HG02840 (cell line): ENCODE measurements around the gene NR3C1.

Experiments used
- ATAC-seq: cut with Tn5 transposase; IDR thresholded peaks from one replicate; pipeline ENCODE4 v1.9.1; 2021; ENCODE audit warnings: mild to moderate bottlenecking, moderate library complexity, moderate number of reproducible peaks; ENCODE audit not compliant: unreplicated experiment, low FRiP score

NR3C1 gene

GRCh38 chr5:143315214-143315613 lies 88.3 kb downstream of the NR3C1 start:
- no peak for ATAC-seq

- ATAC-seq, result no peak
These were observed 88.8 kb downstream of the NR3C1 start for GRCh38 chr5:143314659-143315058.

- no peak for ATAC-seq
These were observed 89.4 kb downstream of the NR3C1 start for GRCh38 chr5:143314099-143314498.

- no peak for ATAC-seq
These were observed 90.1 kb downstream of the NR3C1 start for GRCh38 chr5:143313298-143313852.

GRCh38 chr5:143312822-143313221 lies 90.7 kb downstream of the NR3C1 start:
- ATAC-seq, result no peak

- no peak for ATAC-seq
These were observed 91.5 kb downstream of the NR3C1 start for GRCh38 chr5:143311955-143312354.

GRCh38 chr5:143311428-143311827 lies 92.1 kb downstream of the NR3C1 start:
- no peak for ATAC-seq

- no peak for ATAC-seq
These were observed 93.6 kb downstream of the NR3C1 start for GRCh38 chr5:143309661-143310431.

- no peak for ATAC-seq
These were observed 94.8 kb downstream of the NR3C1 start for GRCh38 chr5:143308731-143309130.

GRCh38 chr5:143306040-143306439 lies 97.4 kb downstream of the NR3C1 start:
- no peak for ATAC-seq

GRCh38 chr5:143304836-143305475 lies 98.5 kb downstream of the NR3C1 start:
- ATAC-seq, result no peak

- no peak for ATAC-seq
These were observed 101.0 kb downstream of the NR3C1 start for GRCh38 chr5:143302341-143303045.

GRCh38 chr5:143297756-143298155 lies 105.7 kb downstream of the NR3C1 start:
- no peak for ATAC-seq

- no peak for ATAC-seq
These were observed 113.4 kb downstream of the NR3C1 start for GRCh38 chr5:143290125-143290524.

GRCh38 chr5:143284521-143284920 lies 119.0 kb downstream of the NR3C1 start:
- ATAC-seq, result no peak

- ATAC-seq, result no peak
These were observed 119.5 kb downstream of the NR3C1 start for GRCh38 chr5:143284002-143284401.

- ATAC-seq, result no peak
These were observed 122.3 kb downstream of the NR3C1 start for GRCh38 chr5:143281226-143281625.

- no peak for ATAC-seq
These were observed 123.8 kb downstream of the NR3C1 start for GRCh38 chr5:143279698-143280097.

GRCh38 chr5:143277536-143277935 lies 126.0 kb downstream of the NR3C1 start:
- ATAC-seq, result no peak

- ATAC-seq, result no peak
These were observed 127.7 kb downstream of the NR3C1 start for GRCh38 chr5:143275512-143276363.
